ENCODE measurements around the gene ITIH4.

Gene ITIH4

DNA sequence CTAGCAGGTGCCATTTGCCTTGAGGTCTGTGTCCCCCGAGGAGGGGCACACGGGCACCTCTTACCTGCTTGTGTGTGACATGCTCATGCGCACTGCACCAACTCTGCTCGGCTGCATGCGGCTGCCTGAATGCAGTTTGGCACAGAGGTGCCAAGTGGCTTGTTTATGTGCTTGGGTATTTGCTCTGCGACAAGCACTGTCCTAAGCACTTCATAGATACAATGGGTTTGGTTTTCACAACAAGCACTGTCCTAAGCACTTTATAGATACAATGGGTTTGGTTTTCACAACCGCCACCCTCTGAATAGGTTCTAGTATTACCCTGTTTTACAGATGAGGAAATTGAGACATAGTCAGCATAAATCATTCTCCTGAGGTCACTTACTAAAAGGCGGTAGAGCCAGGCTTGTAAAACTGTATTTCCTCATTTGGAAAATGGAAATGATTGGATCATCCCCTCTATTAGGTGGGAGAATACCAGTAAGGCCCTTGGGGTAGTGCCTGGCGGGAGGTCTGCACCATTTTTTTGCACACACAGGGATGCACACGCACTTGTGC, 487 bp downstream of the ITIH4 start:
- no peak for DNase-seq

DNA sequence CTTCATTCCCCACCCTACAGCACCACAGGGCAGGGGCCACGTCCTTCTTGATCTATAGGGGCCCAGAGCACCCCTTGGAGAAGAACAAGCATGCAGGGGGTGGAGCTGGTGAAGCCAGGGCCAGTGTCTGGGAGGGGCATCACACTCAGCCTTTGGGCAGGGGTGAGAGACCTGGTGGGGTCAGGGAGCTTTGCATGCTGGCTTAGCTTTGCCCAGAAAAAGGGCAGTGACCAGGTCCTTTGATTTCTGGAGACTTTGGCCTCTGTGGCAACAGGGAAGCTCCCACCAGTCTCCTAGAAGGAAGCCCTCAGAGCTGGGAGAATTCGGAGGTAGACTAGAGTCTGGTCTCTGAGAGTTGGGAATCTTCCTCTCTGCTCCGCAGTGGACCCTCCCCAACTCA, 990 bp downstream of the ITIH4 start:
- DNase-seq: no peak

DNA sequence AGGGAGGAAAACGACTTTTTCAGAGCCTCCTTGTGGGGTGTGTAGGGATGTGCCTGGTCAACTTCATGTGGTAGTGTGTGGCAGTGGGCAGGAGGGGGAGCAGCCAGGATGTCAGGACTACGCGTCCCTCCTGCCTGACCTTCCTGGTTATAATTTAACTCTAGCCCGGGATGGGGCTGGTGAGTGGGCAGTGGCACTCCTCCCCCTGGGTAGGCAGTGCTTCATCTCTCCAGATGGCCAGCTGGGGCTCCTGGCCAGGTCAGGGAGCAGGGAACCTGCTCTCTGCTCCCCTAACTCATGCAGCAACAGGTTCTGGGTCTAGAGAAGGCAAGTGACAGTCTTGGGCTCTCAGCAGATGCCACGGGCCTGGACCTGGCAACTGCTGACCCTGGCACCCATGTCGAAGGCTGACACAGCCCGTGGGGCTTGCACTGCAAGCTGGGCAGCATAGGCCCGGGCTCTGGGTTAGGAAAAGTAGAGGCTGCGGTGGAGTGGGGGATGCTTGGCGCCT, 2.6 kb downstream of the ITIH4 start:
- DNase-seq: no peak

DNA sequence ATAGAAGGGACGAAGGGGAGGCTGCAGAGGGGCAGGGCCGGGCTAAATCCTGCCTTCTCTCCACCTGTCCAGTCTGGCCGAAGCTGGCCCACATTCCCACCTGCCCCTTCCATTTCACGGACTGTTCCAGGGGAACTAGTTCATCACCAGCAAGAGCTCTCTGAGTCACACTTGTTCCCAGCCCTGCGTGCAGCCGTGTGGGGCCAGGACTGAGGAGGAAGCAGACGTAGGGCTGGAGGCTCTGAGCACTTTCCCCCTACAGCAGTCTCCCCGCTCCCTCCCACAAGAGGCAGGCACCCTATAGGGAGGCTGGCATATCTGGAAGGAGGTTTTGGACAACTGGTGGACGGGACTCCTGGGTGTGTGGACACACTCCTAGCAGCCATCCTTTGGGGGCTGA, 3.0 kb downstream of the ITIH4 start:
- DNase-seq: no peak

DNA sequence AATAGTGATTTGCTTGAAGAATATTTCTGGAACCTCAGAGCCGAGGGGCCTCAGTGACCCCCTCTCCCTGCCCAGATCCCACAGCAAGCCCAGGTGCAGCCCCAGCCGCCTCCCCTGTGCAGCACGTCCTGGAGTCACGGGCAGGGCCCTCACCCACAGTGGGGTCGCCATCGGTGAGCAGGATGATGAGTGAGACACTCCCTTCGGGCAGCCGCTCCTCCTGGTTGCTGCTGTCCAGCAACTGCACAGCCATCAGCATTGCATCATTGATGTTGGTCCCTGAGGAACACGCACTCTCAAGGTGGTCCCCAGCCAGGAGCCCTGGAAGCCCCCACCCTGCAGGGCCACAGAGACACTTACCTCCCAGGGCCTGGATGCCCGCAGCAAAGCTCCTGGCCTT, 6.4 kb downstream of the ITIH4 start:
- no peak for DNase-seq

DNA sequence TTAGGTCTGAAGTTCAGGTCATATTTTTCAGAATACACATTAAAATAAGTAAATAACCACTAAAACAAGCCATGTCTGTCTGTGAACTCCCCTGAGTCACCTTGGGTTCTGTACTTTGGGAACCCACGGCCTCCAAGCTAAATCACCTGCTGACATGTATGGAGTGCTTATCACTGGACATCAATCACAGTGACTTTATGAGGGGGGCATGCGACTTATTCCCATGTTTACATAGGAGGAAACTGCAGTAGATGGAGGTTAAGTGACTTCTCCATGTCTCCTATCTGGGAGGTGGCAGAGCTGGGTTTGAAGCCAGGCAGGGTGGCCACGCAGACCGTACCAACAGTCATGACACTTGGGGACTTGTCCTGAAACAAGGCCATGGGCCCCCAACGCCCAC, 8.1 kb downstream of the ITIH4 start:
- DNase-seq: no peak

DNA sequence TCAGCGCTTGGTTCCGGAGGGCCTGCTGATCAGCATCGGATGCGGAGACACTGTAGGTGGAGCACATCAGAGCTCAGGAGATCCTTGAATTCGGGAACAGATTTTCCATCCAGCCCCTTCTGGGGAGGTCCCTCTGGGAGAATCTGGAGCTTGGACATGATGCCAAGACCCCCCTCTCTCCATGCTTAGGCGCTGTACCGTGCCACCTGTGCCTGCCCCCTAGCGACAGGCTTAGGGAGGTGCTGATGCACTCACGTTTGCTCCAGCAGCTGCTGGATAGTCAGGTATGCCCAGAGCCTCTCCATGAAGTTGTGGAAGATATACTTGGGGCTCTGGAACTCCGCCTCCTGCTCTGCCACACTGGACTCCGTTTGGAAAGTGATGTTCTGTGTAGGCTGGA, 9.7 kb downstream of the ITIH4 start:
- DNase-seq: no peak

DNA sequence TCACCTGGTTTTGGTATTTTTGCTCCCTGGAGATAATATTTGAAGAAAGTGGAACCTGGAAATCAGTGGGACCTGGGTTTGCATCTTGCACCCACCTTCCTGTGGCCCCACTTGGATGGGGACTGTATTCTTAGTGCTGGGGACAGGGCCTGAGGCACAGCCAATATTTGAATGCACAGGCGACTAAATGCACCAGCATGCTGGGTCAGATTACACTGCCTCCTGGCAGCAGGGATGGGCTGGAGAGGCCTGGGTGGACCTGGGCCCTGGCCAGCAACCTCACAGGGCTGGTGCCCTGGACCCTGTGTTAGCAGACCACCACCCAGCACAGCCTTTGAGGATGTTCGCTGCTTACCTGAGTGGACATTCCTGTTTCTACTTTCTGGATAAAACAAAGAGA, 10.5 kb downstream of the ITIH4 start:
- no peak for DNase-seq

DNA sequence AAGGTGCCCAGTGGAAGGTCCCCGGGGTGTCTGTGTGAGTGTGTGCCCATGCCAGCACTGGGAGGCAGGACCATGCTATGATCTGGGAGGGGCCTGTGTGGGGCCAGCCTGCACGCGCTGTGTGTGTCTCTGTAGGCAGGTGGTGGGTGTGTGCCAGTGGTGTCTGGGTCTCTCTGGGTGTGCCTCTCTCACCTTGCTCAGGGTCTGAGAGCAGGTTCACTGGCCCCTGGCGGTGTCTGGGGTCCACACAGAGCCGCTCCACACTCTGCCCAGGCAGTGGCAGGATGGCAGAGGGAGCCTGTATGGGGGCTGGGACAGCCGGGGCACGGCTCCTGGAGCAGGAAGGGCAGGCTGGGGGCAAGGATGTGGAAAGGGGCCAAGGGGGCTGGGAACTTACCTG, 12.6 kb downstream of the ITIH4 start:
- no peak for DNase-seq

DNA sequence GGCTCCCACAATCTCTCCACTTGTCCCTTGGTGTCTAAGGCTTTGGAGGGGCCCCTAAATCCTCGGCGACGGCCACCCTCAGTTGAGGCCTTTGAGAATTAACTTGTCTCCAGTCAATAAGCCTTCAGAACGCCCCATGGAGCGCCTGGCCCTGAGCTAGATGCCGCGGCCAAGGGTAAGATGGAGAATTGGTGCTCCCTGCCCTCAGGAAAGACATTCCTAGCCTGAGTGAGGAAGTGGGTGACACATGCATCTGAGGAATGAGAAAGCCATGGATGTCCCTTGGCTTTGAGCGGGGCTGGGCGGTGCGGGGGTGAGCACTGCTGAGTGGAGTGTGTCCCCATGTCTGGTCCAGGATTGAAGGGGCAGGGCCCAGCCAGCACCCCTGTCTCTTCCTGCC, 13.3 kb downstream of the ITIH4 start:
- no peak for DNase-seq

DNA sequence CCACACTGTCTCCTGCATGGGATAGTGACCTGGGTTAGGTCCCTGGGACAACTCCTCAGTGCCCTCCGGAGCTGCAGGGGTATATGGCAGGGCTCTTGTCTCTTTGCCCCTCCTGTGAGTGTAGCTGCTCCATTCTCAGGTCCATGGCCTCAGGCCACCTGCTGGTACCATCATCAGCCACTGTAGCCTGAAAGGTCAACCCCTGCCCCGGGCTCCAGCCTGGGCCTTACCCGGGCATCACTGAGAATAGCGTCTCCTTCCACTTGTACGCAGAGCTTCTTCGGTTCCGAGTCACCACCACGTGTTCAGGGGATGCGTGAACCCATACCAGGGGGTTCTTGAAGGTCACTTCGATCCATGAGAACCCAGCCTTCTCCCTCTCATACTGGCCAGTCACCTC, 13.8 kb downstream of the ITIH4 start:
- DNase-seq: no peak

DNA sequence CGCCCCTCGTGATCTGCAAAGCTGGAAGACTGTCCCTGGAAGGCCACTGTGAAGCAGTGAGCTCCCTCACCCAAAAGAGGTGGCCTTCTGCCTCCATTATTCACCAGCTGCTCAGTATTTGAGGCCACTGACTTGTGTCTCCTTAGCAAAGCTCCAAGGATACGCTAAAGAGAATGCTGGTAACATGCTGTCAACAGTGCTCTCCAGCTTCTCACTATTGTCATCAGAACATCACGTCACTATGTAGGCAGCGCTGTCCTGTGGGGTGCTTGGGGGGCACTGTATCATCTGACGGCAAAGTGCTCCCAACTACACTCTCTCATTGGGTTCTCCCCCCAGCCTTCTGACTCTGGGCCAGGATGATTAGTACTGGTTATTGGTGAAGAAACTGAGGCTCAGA, 14.3 kb downstream of the ITIH4 start:
- DNase-seq: no peak

DNA sequence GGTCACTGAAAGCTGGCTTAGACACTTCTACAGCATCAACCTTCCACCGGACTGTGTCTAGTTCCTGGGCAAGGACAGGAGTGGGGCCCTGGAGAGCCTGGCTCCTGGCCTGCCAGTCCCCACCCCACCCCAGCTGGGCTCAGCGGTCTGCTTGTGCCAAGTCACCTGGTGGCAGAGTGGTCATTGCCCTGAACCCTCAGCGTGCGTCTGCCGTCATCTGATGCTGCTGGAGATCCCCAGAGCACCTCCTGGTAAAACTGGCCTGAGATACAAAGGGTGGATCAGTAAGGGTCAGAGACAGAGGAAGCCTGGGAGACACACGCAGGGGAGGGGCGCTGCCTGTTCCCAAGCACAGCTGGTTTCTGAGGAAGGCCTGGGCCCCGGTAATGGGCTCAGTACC, 16.7 kb downstream of the ITIH4 start:
- no peak for DNase-seq

DNA sequence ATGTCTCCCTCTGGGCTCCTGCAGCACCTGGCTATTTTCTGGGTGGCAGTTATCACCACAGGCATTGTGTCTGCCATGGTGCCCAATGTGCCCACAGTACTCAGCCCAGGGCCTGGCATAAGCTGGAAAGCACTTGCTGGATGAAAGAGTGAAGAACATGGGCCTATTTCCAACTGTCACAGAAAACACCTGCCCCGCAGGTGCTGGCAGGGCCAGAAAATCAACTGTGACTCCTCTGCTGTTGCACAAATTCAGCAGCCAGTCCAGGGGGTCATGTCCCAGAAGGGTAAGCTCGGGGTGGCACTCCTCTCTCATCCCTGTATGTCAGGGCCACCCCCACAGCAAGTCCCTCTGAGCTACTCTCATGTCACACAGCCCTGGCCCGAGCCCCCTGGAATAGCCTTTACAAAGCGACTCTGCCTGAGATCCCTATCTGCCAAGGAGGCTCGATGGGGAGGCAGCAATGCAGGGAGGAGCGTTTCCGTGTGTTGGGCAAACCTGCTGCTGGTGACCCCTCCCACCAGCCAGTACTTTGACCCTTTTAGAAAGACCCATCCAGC, 18.9 kb downstream of the ITIH4 start:
- no peak for DNase-seq

DNA sequence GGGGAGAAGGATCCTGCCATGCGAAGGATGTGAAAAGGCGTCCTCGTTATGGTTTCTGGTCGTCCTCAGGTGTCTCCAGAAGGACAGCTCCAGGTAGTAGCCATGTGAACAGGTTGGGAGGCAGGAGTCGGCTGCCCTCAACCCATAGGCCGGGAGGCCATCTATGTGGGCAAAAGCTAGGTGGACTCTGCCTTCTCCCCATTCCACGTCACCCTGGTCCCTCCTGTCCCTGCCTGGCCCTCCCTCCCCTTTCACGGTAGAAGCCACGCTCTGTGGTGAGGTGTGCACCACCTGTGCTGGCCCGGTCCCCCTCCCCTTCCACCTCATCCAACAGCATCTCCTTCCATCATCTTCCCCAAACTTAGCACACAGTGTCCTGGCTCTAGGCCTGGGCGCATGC, 19.5 kb downstream of the ITIH4 start:
- DNase-seq: no peak

DNA sequence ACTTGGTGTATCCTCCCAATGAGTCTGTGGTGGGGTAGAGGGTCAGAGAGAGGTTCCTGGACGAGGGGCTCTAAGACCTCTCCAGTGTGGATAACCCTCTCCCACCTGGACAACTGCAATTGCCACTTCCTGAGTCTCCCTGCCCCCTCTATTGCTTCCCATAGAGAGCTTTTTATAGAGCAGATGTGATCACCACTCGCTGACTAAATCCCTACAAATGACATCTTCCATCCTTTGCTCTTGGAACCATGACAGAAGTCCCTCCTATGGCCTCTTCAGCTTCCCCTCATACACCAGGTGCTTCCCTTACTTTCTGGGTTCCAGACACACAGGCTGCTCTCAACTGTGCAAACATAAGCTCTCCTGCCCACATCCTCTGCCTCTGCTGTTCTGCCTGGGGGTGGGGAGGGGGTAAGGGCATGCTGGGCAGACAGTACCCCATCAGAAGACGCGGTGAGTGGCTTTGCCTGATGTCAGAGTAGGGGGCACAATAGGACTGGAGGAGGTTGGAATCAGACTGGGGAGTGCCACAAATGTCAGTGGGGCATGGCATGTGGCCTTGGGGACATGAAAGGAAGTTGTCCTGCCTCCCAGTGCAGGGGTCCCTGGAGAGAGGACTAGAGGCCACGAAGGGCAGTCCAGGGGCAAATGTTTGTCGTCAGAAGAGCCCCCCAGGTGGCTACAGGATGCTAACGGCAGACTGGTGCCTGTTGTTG, 20.7 kb downstream of the ITIH4 start:
- DNase-seq: no peak

DNA sequence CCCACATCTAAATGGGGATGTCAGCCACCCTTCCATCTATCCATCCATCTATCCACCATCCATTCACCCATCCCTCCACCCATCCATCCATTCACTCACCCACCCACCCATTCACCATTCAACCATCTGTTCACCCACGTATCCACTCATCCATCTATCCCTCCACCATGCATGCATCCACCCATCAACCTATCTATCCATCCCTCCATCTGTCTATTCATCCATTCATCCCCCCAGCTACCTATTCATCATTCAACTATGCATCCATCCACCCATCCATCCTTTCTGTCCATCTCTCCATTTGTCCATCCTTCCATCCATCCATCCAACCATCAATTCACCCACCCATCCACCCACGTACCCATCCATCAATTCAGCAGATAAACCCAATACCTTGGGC, 21.3 kb downstream of the ITIH4 start:
- no peak for DNase-seq

DNA sequence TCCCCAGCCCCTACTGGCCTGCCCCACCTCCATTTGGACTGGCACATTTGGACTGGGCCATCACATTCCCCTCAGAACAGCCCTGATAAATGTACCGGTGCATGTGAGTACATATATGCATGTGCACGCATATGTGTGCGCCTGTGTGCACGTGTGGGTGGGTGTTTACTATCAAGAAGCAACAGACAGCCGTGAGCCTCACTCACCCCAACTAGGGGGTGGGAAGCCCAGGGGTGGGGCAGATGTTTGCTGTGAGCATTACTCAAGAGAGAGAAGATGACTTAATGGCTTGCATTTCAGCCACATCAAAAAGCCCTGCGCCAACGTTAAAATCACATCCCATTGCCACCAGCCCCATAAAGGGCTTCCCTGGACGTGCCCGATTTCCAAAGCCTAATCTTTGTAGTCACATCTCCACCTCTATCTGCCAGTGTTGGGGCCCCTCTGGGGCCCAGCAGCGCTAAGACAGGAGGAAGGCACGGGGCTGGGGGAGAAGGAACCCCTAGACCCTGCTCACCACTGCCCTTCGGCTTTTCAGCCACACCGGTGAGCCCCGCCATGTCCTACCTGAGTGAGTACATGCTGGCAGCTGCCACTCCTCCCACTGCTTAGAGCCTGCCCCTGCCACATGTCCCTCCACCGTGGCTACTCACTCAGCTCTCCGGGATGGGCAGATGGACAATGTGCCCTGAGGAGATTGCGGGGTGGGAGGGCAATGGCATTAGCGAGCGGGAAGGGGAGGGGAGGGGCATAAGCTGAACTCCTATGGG, 25.0 kb downstream of the ITIH4 start:
- DNase-seq: no peak

DNA sequence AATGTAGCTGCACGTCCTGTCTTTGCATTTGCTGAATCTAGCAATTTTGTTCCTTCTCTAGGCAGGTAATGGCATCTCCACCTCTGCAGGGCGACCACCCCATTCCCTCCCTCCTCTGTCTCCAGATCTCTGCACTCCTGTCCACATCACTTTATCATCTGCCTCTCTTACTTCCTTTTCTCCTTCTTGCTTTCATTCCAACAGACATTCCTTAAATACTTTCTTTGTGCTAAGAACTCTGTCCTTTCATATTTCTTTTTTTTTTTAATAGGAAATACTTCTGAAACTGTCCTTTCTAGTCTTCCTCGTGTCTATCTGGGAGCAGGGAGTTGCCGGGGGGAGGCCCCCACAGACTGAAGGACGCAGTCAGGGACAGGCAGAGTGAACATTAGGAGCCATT, 28.6 kb downstream of the ITIH4 start:
- DNase-seq: no peak

DNA sequence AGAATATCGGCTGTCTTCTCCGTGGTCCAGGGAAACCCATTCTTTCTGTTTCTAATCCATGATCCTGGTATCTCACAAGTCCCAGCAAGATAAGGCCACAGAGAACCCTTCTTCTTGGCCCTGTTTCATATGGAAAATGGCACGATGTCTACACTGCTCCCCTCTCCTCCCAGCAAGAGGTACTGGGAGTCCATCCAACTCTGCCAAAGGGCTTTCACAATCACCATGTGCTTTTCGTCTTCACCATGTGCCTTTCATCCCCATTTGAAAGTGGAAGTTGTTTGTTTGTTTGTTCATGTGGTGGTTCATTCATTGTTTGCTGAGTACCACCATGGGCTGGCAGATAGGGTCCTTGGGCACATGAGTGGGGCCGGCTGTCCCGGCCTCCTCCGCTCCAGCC, 30.4 kb downstream of the ITIH4 start:
- DNase-seq: no peak

DNA sequence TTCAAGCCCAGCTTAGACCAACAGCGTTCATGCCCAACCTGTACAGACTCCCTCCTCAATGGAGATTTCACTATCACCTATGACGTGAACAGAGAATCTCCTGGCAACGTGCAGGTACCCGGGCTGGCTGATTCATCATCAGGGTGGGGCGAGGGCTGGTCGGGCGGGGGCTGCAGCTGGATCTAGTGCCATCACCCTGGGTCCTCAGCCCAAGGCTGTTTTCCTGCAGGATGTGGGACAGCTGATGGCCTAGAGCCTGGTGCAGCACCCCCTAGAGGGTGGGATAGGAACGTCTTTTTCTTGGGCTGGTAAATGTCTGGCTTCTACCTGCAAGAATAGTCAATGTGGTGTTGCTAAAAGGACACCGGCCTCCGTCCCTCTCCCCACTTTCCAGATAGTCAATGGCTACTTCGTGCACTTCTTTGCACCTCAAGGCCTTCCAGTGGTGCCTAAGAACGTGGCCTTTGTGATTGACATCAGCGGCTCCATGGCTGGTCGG, 31.4 kb downstream of the ITIH4 start:
- no peak for DNase-seq

DNA sequence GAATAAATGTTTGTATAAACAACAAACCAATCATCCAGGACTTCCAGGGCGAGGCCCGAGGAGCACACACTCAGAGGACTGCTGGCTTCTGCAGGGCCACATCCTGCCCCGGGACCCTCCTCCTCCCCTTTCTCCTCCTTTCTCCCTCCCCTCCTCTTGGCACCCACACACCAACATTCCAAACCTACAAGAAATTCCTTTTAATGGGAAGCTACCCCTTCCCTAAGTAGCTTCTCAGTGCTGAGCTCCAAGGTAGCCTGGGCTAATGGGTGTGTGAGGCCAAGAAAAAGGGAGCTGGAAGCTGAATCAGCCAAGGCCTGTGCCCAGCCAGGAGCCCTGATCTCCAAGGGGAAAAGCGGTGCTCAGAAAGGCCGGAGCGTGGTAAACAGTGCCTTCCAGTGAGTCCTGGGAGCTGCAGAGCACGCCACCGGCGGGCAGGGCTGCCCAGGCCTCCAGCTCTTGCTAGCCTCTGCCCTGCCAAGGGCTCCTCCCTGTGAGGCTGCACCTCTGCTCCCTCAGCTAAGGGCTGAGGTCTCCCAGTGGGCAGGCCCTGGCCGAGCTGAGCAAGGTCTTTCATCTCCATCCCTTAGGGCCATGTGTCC, 32.0 kb downstream of the ITIH4 start:
- no peak for DNase-seq

DNA sequence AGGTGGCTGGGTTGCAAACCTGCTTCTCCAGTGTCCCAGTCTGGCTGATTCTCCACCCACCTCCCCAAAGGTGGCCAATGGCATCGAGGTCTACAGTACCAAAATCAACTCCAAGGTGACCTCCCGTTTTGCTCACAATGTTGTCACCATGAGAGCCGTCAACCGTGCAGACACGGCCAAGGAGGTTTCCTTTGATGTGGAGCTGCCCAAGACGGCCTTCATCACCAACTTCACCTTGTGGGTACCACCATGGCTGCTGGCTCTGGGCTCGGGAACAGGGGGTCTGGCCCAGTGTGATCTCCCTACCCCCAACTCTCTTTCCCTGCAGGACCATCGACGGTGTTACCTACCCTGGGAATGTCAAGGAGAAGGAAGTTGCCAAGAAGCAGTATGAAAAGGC, 34.1 kb downstream of the ITIH4 start:
- DNase-seq: no peak

Data from cerebellar nuclear complex (tissue), 1 donor.